ENCODE measurements around the gene UBXN7.
"Not testable (repeated sequence)": the region's sequence is repeated elsewhere in the genome, so short reads cannot be mapped to it uniquely, and the experiment has no call there.

Gene UBXN7

DNA sequence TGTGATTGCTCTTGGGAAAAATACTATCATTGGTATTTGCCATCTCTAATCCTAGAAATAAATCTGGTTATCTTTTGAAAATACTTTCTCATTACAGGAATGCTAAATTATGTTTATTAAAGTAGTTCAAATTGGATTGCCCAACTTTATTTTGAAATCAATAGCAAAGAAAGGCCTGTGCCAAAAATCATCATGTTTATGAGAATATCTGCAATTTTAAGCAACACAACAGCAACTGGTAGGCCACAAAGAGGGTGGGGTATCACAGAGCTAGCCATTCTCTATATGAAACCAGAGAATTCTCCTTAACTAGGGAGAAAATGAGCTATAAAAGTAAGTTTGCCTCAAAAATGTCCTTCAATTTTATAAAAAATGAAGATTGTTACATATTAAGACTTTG, 82.2 kb downstream of the UBXN7 start:
- no peaks in the 10 kb centered on the region for H4K20me1 ChIP-seq (ENCODE audit: low read depth, low read length)
- no peak overlapping the region for H3K4me2 ChIP-seq (ENCODE audit: low read depth, low read length, poor library complexity, severe bottlenecking)
- no peaks in the 10 kb centered on the region for H3K9me2 ChIP-seq (replicated peaks; ENCODE audit: insufficient read depth, low read length)
- H3K79me2 ChIP-seq (ENCODE audit: insufficient read depth, low read length), result no peaks in the 10 kb centered on the region
- no peak overlapping the region for H3K4me3 ChIP-seq (ENCODE audit: insufficient read depth, low read length, poor library complexity, severe bottlenecking)
- no peak overlapping the region for H3K27ac ChIP-seq (ENCODE audit: low read depth, low read length)
- H3K36me3 ChIP-seq (ENCODE audit: low read length), result peaks cover 6% of the 10 kb centered on the region
- H3K9me3 ChIP-seq (ENCODE audit: insufficient read depth, low read length), result no peaks in the 10 kb centered on the region
- H3K27me3 ChIP-seq (ENCODE audit: low read length), result no peaks in the 10 kb centered on the region
- H3K9ac ChIP-seq (ENCODE audit: low read length), result no peak overlapping the region
- H2AFZ ChIP-seq (ENCODE audit: low read depth, low read length, severe bottlenecking), result no peak overlapping the region
- no peaks in the 10 kb centered on the region for H3F3A ChIP-seq (ENCODE audit: insufficient read depth)
- TF ChIP-seq, protein P1, sequence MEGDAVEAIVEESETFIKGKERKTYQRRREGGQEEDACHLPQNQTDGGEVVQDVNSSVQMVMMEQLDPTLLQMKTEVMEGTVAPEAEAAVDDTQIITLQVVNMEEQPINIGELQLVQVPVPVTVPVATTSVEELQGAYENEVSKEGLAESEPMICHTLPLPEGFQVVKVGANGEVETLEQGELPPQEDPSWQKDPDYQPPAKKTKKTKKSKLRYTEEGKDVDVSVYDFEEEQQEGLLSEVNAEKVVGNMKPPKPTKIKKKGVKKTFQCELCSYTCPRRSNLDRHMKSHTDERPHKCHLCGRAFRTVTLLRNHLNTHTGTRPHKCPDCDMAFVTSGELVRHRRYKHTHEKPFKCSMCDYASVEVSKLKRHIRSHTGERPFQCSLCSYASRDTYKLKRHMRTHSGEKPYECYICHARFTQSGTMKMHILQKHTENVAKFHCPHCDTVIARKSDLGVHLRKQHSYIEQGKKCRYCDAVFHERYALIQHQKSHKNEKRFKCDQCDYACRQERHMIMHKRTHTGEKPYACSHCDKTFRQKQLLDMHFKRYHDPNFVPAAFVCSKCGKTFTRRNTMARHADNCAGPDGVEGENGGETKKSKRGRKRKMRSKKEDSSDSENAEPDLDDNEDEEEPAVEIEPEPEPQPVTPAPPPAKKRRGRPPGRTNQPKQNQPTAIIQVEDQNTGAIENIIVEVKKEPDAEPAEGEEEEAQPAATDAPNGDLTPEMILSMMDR (IDR thresholded peaks at IDR 0.05; ENCODE audit: insufficient read depth, low read length, poor library complexity, severe bottlenecking), result no peak
- no peak for TF ChIP-seq EZH2phosphoT487 (conservative IDR thresholded peaks at IDR 0.05; ENCODE audit: low read length)

DNA sequence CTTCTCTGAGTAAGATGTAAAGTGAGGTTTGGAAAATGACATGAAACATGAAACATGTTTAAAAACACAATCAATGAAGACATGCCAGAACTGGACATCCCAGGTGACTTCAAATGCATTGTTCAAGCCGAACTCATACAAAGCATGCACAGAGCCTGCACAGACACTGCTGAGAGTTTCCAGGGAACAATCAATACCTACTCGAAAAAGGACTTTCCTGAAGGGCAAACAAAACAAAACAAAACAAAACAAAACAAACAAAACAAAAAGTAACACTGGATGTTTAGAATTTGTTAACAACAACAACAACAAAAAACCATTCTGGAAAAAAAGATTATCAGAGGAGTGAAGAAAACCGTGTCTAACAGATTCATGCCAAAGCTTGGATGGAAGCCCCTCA, 83.5 kb downstream of the UBXN7 start:
- Histone ChIP-seq H4K20me1 (ENCODE audit: low read depth, low read length) (no peaks in the 10 kb centered on the region), H3K9ac (ENCODE audit: low read length) (no peak overlapping the region), H3K9me3 (ENCODE audit: insufficient read depth, low read length) (no peaks in the 10 kb centered on the region), H3F3A (ENCODE audit: insufficient read depth) (peaks cover 3% of the 10 kb centered on the region; the same call in 1 of the 2 replicates), H3K4me2 (ENCODE audit: low read depth, low read length, poor library complexity, severe bottlenecking) (no peak overlapping the region), H2AFZ (ENCODE audit: low read depth, low read length, severe bottlenecking) (no peak overlapping the region), H3K27me3 (ENCODE audit: low read length) (no peaks in the 10 kb centered on the region), H3K36me3 (ENCODE audit: low read length) (peaks cover 6% of the 10 kb centered on the region), H3K79me2 (ENCODE audit: insufficient read depth, low read length) (no peaks in the 10 kb centered on the region), H3K9me2 (replicated peaks; ENCODE audit: insufficient read depth, low read length) (no peaks in the 10 kb centered on the region), H3K4me3 (ENCODE audit: insufficient read depth, low read length, poor library complexity, severe bottlenecking) (no peak overlapping the region), H3K27ac (ENCODE audit: low read depth, low read length) (no peak overlapping the region)
- TF ChIP-seq EZH2phosphoT487 (conservative IDR thresholded peaks at IDR 0.05; ENCODE audit: low read length), result no peak
- TF ChIP-seq, protein P1 (IDR thresholded peaks at IDR 0.05; ENCODE audit: insufficient read depth, low read length, poor library complexity, severe bottlenecking), result no peak

DNA sequence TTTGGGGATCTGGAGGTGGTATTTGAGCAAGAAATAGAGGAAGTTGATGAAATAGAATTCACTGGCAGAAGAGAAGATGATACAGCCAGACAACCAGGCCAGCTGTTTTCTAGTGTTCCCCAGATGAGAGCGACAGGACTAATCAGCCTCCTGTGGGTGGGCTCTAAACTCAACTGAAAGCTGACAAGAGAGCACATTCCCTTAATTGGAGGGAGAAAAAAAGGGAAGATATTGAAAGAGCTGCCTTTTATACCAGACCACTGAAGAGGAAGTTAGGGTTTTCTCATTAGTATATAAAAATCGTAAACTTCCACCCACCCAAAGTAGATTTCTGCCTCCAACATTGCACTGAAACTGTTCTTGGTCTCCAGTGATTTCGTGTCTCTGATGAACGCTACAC, 87.6 kb downstream of the UBXN7 start:
- H3K79me2 ChIP-seq (ENCODE audit: insufficient read depth, low read length), result no peaks in the 10 kb centered on the region
- H2AFZ ChIP-seq (ENCODE audit: low read depth, low read length, severe bottlenecking), result no peak overlapping the region
- H3K9ac ChIP-seq (ENCODE audit: low read length), result no peak overlapping the region
- H3K27ac ChIP-seq (ENCODE audit: low read depth, low read length), result no peak overlapping the region
- H3K9me3 ChIP-seq (ENCODE audit: insufficient read depth, low read length), result no peaks in the 10 kb centered on the region
- no peaks in the 10 kb centered on the region for H3K27me3 ChIP-seq (ENCODE audit: low read length)
- H3K4me2 ChIP-seq (ENCODE audit: low read depth, low read length, poor library complexity, severe bottlenecking), result no peak overlapping the region
- H3K9me2 ChIP-seq (replicated peaks; ENCODE audit: insufficient read depth, low read length), result no peaks in the 10 kb centered on the region
- TF ChIP-seq, protein P1 (IDR thresholded peaks at IDR 0.05; ENCODE audit: insufficient read depth, low read length, poor library complexity, severe bottlenecking), result no peak
- no peak for TF ChIP-seq EZH2phosphoT487 (conservative IDR thresholded peaks at IDR 0.05; ENCODE audit: low read length)
- H3F3A ChIP-seq (ENCODE audit: insufficient read depth), result peaks cover 3% of the 10 kb centered on the region; the same call in 1 of the 2 replicates
- peaks cover 2% of the 10 kb centered on the region; the same call in 1 of the 2 replicates for H3K36me3 ChIP-seq (ENCODE audit: low read length)
- no peaks in the 10 kb centered on the region for H4K20me1 ChIP-seq (ENCODE audit: low read depth, low read length)
- no peak overlapping the region for H3K4me3 ChIP-seq (ENCODE audit: insufficient read depth, low read length, poor library complexity, severe bottlenecking)

DNA sequence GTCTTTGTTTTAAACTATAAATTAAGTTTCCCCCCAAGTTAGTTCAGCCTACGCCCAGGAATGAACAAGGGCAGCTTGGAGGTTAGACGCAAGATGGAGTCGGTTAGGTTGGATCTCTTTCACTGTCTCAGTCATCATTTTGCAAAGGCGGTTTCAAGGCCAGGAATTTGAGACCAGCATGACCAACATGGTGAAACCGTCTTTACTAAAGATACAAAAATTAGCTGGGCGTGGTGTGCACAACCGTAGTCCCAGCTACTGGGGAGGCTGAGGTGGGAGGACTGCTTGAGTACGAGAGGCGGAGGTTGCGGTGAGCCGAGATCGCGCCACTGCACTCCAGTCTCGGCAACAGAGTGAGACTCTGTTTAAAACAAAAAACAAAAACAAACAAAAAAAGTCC, 88.3 kb downstream of the UBXN7 start:
- not testable (repeated sequence) for H3K4me2 ChIP-seq (ENCODE audit: low read depth, low read length, poor library complexity, severe bottlenecking); H3K9me2 ChIP-seq (replicated peaks; ENCODE audit: insufficient read depth, low read length); H4K20me1 ChIP-seq (ENCODE audit: low read depth, low read length); H3K27me3 ChIP-seq (ENCODE audit: low read length); H3K36me3 ChIP-seq (ENCODE audit: low read length); H3K9ac ChIP-seq (ENCODE audit: low read length); H3K27ac ChIP-seq (ENCODE audit: low read depth, low read length); H3K9me3 ChIP-seq (ENCODE audit: insufficient read depth, low read length); H3K79me2 ChIP-seq (ENCODE audit: insufficient read depth, low read length); H3F3A ChIP-seq (ENCODE audit: insufficient read depth); H2AFZ ChIP-seq (ENCODE audit: low read depth, low read length, severe bottlenecking); H3K4me3 ChIP-seq (ENCODE audit: insufficient read depth, low read length, poor library complexity, severe bottlenecking)
